Fibroblast of lung (primary cell): ENCODE results near the gene VKORC1L1.

Source experiments
- CTCF ChIP-seq, 2 donors: IDR thresholded peaks in 1 of 2; conservative IDR thresholded peaks in 1 of 2; 1 replicate in 1 of 2; 2 replicates in 1 of 2; pipeline ENCODE4 v1.5.1; 2011 to 2012; ENCODE audit warnings: low read length in 2 of 2, control low read depth in 1 of 2, inconsistent platforms in 1 of 2, low read depth in 1 of 2, mild to moderate bottlenecking in 1 of 2
- EZH2 ChIP-seq: IDR thresholded peaks from 2 replicates; pipeline ENCODE4 v1.5.1; 2012; ENCODE audit warnings: low read length, control low read depth, mild to moderate bottlenecking; ENCODE audit errors: missing control alignments

GRCh38 chr7:65976659-65977196 is 103.9 kb downstream of the VKORC1L1 start:
- TF ChIP-seq CTCF (conservative IDR thresholded peaks at IDR 0.05 in 1 of 2, IDR thresholded peaks at IDR 0.05 in 1 of 2; ENCODE audit: low read depth in 1 of 2, low read length in 2 of 2) (no peak), EZH2 (no peak)
